SW480 (cell line): ENCODE results near the gene SS18L1.

ENCODE experiments used
- DNase-seq: peaks from one replicate; pipeline ENCODE4 v3.0.0-alpha.2; 2016; ENCODE audit warnings: low spot score

SS18L1 gene

DNA sequence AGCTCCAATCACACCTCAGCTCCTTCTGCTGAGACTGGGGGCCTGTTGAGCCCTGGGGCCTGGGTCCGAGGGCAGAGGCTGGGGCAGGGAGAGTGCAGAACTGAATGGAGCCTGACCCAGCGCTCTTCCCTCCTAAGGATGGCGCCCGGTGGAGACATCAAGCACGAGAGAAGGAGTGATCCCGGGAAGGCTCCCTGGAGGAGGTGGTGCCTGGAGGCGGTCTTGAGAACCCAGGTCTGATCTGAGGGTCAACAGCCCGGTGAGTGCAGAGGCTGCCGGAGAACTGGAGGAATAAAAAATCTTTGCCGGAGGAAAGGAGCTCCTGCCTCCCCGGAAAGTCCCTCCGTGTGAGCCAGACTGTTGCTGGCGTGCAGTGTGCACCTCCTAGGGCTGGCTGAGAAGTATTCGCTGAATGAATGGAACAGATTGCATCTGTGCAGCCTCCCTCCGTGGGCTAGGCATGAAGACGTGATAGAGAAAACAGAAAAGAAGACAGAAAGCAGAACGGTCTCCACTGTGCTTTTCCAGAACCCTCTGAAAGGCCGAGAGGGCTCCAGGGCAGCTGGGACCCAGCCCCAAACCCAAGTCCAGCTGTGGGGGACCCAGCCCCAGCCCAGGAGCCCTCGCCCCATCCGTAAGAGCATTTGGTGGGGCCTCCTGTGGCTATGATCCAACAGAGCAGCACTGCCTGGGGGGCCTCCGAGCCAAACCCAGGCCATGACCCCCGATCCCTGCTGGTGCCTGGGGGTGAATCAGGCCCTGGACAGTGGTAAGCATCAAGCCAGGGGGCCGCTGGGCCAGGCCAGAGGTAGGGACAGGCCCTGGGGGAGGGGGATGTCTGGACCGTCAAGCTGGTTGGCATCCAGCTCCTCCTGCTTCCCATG lies 83.4 kb downstream of the SS18L1 start:
- no peak for DNase-seq

DNA sequence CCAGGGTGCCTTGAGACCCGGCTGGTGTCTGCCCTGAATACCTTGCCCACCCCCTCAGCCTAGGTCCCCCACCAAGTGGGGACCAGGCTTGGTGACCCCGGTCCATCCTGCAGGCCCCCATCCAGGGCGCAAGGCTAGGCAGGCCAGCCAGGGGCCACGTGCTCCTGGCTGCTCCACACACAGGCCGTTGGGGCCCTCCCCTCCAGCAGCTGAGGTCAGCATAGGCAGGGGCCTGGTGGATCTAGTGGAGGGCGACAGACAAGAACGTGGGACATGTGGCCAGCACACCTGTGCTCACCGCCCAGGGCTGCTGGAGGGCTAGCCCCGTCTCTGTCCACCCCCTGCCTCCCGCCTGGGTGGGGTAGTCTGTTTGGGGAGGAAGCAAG lies 84.0 kb downstream of the SS18L1 start:
- no peak for DNase-seq

DNA sequence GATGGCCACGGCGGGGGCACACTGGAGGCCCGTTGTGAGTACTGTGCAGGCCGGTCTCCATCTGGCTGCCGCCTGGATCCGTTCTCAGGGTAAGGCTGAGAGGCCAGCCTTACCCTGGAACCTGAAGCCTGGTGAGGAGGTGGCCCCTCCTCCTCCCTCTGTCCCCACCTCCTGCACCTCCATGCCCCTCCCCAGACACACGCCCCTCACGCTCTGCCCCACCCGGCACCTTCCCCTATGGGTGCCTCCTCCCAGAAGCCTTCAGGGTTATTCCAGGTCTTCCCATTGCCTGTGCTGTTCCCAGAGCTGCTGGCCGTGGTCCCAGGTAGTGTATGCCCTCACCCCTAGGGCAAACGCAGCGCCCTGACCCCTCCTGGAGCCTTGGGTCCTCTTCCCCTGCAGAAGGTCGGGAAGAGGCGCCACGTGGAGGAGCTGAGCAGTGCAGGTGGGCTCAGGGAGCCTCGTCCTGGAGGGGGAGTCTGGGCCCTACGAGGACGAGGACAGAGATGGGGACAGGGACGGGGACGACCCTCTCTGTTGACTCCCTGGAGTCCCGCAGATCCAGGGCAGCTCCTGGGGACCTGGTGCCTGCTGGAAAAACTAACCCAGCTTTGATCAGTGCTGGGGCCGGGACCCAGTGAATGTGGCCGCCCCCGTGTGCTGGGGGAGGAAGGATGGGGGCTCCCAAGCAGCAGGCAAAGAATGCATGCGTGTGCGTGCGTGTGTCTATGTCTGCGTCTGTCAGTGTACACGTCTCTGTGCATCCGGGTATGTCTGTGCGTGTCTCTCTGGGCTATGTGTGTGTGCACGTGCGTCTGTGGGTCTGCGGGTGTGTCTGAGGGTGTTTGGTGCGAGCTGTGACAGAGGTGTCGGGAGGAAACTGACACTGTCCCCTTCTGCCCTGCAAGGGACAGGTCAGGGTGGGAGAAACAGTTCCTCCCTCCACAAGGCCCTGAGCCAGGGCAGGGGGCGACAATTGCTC lies 84.7 kb downstream of the SS18L1 start:
- no peak for DNase-seq

DNA sequence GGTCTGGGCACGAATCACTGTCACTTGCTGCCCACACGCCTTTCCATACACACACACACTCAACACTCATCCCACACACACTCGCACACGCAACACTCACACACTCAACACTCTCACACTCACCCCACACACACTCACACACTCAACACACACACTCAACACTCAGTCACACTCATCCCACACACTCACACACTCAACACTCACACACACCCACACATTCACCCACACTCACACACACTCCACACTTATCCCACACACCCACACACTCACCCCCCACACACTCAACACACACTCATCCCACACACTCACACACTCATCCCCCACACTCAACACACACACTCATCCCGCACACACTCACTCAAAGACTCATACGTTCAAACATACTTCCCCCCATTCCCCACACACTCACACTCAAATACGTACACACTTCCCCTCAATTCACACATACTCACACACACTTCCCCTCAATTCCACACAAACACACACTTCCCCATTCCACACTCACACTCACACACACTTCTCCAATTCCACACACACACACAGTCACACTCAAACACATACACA lies 85.5 kb downstream of the SS18L1 start:
- DNase-seq: no peak

DNA sequence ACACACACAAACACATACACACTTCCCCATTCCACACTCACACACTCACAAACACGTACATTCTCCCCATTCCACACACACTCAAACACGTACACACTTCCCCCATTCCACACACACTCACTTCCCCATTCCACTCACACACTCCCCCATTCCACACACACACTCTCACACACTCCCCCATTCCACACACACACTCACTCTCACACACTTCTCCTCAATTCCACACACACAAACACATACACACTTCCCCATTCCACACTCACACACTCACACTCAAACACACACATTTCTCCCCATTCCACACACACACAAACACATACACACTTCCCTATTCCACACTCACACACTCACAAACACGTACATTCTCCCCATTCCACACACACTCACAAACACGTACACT lies 86.1 kb downstream of the SS18L1 start:
- no peak for DNase-seq

DNA sequence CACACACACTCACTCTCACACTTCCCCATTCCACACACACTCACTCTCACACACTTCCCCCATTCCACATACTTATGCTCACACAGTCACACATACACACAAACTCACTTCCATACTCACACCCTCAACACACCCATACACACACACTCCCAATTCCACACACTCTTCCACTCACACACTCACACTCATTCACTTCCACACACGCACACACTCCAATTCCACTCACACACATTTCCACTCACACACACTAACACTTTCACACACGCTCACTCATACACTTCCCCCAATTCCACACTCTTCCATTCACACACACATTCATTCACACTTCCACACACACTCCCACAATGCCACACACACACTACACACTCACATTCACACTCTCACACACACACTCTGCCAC lies 86.7 kb downstream of the SS18L1 start:
- DNase-seq: no peak

DNA sequence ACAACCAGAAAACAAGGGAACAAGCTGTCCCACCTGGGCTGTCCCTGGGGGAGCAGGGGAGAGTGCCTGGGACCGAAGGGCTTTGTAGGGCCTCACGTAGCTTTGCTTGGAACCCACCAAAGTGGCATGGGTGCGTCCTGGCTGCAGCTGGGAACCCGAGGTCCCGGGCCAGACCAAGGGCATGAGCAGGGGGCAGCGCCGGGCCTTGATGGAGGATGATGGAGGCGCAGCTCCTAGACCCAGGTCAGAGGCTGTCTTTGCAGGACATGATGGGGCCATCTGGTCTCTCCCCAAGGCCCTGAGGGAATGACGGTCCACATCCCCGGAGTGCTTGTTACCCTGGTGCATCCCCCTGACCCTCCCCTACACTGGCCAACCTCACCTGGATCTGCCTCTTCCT lies 87.1 kb downstream of the SS18L1 start:
- no peak for DNase-seq

DNA sequence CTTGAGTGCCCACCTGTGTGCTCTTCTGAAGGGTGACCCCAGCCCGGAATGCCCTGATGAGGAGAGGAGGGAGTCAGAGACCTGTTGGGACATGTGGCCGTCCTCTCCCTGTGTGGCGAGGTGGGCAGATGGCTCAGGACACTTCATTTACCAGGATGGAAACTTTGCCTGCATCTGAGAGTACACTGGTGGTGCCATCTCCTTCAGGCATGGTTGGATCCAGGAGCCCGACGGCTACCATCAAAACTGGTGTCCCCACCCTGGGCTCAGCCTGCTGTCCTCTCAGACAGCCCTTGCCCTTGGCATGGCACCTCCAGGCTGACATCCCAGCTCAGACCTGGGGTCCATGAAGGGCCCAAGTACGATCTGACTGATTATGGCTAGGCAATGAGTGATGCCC lies 87.7 kb downstream of the SS18L1 start:
- no peak for DNase-seq
